ENCODE results near the gene DNAH12. TPM values are rescaled to one million over a fixed set of nuclear protein-coding genes. Genes with fewer than 3 reads are reported as not detected.
"Not testable (repeated sequence)": the region's sequence is repeated elsewhere in the genome, so short reads cannot be mapped to it uniquely, and the experiment has no call there.

The DNAH12 gene
- total RNA-seq, 1 donor from 2014 or later = 0.82 TPM

GRCh38 chr3:57331078-57331610 lies 213.0 kb downstream of the DNAH12 start:
- DNase-seq (ENCODE audit: low spot score in 2 of 2) (no peak), FAIRE-seq (no peak)

GRCh38 chr3:57326498-57326897 lies 217.6 kb downstream of the DNAH12 start:
- DNase-seq (ENCODE audit: low spot score in 2 of 2); FAIRE-seq: not testable (repeated sequence)

DNA sequence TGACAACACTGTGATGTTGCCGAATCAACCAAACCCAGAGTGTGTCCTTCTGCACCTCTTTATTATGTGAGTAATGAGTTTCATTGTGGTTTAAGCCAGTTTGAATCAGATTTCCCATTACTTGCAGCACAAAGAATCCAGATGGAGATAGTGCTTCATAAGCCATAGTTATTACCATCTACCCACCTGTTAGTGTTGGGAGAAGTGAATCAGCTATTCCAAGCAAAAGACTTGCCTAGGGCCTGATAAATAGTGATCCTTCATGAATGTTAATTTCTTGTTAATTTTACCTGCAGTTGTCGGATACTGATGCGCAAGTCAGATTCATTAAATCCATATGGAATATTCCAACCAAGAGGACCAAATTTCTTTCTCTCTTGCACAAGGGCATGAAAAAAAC lies 229.9 kb downstream of the DNAH12 start:
- DNase-seq (ENCODE audit: low spot score in 2 of 2) (no peak), FAIRE-seq (no peak)

- DNase-seq (ENCODE audit: low spot score in 2 of 2) (no peak), FAIRE-seq (no peak)
Measured at GRCh38 chr3:57309769-57310360, 234.3 kb downstream of the DNAH12 start.

GRCh38 chr3:57303520-57303919 lies 240.6 kb downstream of the DNAH12 start:
- not testable (repeated sequence) for FAIRE-seq; DNase-seq (ENCODE audit: low spot score in 2 of 2)

GRCh38 chr3:57298041-57298440 lies 246.1 kb downstream of the DNAH12 start:
- FAIRE-seq = no peak
- no peak for DNase-seq (ENCODE audit: low spot score in 2 of 2)

DNA sequence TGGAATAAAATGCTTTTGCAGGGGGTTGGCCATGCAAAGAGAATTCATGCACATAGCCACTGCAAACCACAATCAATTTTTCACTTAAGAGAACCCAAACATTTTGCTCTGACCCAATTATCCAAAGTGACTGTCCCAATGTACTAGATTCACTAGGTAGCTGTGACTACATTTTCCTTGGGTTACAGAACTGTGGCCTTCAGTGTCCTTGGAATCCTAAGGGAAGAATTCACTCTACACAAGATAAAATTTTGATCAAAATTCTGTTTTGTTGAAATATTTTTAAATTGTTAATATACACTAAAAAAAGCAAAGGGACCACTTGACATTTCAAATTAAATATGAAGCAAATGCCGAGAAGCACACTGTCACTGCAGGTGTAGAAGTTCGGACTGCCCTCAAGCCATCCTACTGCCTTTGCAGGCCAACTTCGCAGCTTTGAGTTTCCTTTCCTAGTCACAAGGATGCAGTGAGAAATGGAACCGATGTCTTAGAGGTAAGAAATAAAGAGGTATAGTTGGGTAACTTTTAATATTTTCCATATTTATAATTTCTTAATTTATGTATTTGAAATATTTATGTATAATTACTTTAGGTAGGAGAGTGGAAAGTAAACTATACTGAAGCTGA lies 251.1 kb downstream of the DNAH12 start:
- no peak for FAIRE-seq
- DNase-seq (ENCODE audit: low spot score in 2 of 2) = no peak

DNA sequence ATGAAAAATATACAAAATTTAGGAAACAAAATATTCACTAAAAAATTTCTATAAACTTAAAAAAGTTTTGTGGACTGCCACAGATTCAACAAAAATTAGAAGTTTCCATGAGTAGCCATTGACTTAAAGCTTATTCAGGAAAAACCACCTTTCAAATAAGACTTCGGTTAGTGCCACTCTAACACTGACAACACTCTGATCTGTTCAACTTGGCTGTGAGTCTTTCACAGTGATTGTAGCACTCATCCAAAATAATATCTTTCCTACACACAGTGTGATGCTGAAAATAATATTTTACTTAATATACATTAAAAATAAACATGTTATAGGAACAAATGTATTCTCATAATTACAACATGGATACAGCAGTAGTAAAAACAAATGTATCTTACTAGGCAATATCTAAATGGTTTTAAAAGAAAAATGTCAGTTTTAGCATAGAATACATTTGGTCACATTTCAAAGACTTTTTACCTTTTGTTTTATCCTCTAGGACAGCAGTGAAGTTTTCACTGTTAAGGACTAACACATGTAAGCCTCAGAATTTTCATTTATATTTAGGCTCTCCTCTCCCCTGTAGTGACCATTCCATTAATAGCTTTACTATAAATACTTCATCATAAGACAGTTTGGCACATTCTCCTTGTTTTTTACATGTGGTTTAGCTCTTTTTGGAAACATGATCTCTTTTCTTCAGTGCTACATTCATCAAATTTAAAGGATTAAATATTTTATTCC lies 251.8 kb downstream of the DNAH12 start, which contains the start of gene ASB14:
ASB14 (minus strand) TSS at position 527 of the 738 bp plus-strand sequence. CDS start 652 bp downstream, outside the sequence.
- no peak for FAIRE-seq
- no peak for DNase-seq (ENCODE audit: low spot score in 2 of 2)

GRCh38 chr3:57288403-57288802 lies 255.7 kb downstream of the DNAH12 start:
- DNase-seq (ENCODE audit: low spot score in 2 of 2) (no peak), FAIRE-seq (no peak)

GRCh38 chr3:57287205-57287604 lies 256.9 kb downstream of the DNAH12 start:
- no peak for FAIRE-seq

DNA sequence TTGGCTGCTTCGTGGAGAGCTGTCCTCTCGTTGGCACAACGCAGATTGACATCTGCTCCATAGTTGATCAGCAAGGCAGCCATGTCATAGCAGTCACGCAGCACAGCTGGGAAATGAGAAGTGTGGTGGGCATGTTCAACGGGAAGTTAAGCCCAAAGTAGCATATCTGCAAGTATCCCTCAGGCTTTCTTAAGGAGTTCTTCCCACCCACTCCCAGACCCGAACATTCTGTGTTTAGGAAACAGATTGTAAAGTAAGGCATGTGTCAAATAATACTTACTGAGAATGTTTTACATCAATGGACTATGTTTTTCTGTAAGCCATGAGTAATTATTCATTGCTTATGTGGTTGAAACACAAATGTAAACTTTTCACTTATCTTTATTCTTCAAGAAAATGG lies 260.8 kb downstream of the DNAH12 start:
- DNase-seq (ENCODE audit: low spot score in 2 of 2) (no peak), FAIRE-seq (no peak)

More at GRCh38 chr3:57287205-57287604, 256.9 kb downstream of the DNAH12 start:
- no peak for DNase-seq (ENCODE audit: low spot score in 2 of 2)

DNA sequence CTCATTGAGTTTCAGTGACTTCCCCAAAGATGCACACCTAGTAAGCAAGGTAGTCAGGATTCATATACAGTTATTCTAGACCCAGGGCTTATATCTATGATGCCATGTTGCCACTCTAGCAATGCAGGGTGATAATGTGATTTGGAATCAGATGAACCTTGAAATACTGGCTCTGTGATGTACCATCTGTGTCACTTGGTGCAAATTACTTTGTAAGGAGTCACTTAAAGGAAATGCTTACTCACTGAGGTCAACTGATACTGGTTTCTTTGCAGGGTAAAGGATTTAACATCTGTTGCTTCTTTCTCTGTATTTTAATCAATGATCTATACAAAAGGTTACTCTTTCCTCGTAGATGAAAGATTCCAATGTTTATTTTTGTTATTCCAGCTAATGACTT lies 262.4 kb downstream of the DNAH12 start:
- DNase-seq (ENCODE audit: low spot score in 2 of 2) = no peak
- no peak for FAIRE-seq

DNA sequence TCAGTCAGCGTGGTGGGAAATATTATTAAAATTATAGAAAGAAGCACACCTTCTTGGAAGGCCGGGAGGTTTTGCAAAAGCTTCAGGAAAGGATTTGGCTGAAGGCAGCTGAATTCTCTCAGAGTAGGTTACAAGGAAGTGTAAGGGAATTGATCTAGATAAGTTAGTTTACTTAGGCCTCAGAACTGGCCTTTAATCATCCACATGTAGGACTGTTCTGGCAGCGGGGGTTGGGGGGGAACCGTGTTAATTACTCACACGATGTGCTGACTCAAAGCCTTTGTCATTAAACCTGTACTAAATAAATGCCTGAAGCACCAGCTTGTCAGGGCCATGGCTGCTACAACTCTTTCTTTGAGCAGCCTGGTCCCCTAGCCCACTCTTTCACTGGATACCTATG lies 264.5 kb downstream of the DNAH12 start:
- FAIRE-seq = no peak
- no peak for DNase-seq (ENCODE audit: low spot score in 2 of 2)

DNA sequence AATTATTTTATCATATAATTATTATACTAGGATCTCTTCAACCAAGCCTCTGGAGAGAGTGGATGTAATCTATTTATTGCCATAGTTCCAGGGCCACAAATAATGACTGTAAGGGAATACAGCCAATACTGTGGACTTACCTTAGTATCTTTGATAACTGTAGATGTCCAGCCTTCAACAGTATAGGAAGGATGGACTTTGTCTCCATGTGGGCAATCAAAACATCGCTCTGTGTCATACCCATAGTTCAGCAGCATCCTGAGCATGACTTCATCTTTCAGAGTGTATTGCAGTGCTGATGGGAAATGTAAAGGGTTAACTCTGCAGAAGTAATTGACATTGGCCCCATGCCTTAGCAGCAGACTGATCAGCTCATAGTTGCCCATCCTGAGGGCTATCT lies 265.9 kb downstream of the DNAH12 start:
- FAIRE-seq (no peak), DNase-seq (ENCODE audit: low spot score in 2 of 2) (no peak)

GRCh38 chr3:57275393-57275792 lies 268.8 kb downstream of the DNAH12 start:
- FAIRE-seq = no peak

GRCh38 chr3:57274845-57275244 lies 269.3 kb downstream of the DNAH12 start:
- DNase-seq (ENCODE audit: low spot score in 2 of 2) (no peak), FAIRE-seq (no peak)

More at GRCh38 chr3:57275393-57275792, 268.8 kb downstream of the DNAH12 start:
- DNase-seq (ENCODE audit: low spot score in 2 of 2) = no peak

DNA sequence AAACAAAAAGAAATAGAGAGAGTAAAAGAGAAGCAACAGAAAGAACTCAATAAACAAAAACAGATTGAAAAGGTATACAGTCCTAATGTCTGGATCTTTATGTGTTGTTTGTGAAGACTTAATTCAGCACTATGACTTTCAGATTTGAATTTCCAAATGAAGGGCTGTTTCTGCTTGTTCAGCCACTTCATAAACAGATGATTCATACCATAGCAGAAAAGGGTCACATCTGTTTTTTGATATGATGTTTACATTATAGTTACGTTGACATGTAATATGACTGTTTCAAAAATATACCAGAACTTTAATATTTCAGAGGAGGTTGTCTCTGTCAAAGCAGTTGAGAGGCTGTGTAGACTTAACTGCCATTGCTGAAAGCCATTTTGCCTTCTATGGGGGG lies 275.7 kb downstream of the DNAH12 start:
- DNase-seq (ENCODE audit: low spot score in 2 of 2) (no peak), FAIRE-seq (no peak)

DNA sequence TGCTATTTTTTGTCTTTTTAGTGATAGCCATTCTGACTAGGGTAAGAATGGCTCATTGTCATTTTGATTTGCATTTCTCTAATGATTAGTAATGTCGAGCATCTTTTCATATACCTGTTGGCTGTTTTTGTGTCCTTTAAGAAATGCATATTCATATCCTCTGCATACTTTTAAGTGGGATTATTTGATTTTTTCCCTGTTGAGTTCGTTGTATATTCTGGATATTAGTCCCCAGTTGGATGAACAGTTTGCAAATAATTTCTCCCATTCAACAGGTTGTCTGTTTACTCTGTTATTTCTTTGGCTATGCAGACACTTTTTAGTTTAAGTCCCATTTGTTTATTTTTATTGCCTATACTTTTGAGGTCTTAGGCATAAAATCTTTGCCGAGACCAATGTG lies 282.2 kb downstream of the DNAH12 start:
- FAIRE-seq (no peak), DNase-seq (ENCODE audit: low spot score in 2 of 2) (no peak)

DNA sequence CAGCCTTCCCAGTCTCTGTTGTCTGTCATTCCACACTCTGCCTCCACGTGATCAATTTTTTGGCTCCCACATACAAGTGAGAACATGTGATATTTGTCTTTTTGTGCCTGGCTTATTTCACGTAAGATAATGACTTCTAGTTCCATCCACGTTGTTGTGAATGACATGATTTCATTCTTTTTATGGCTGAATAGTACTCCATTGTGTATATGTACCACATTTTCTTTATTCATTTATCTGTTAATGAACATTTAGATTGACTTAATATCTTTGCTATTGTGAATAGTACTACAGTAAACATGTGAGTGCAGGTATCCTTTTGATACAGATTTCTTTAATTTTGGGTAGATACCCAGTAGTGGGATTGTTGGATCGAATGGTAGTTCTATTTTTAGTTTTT lies 283.0 kb downstream of the DNAH12 start:
- no peak for FAIRE-seq
- no peak for DNase-seq (ENCODE audit: low spot score in 2 of 2)

- FAIRE-seq (no peak), DNase-seq (ENCODE audit: low spot score in 2 of 2) (no peak)
Measured at GRCh38 chr3:57257678-57258077, 286.5 kb downstream of the DNAH12 start.

- no peak for FAIRE-seq
- DNase-seq (ENCODE audit: low spot score in 2 of 2) = no peak
Measured at GRCh38 chr3:57256844-57257243, 287.3 kb downstream of the DNAH12 start.
